H9 (cell line): ENCODE measurements around the gene NR1D1. TPM values are rescaled to one million over a fixed set of nuclear protein-coding genes. Genes with fewer than 3 reads are reported as not detected.

ENCODE experiments used
- DNase-seq: peaks from one replicate; pipeline ENCODE4 v3.0.0-alpha.2; 2017
- H2AFZ ChIP-seq: one replicate; pipeline ENCODE4 v1.6.1; 2013; ENCODE audit warnings: mild to moderate bottlenecking, low read length, control low read depth, moderate library complexity
- H2AK5ac ChIP-seq: 2 replicates; pipeline ENCODE4 v1.6.1; 2013; ENCODE audit warnings: low read length, control low read depth, mixed read lengths; ENCODE audit not compliant: insufficient read length
- H2BK120ac ChIP-seq: one replicate; pipeline ENCODE4 v1.6.1; 2013; ENCODE audit warnings: low read depth, mild to moderate bottlenecking, low read length, control low read depth, inconsistent platforms; ENCODE audit not compliant: poor library complexity, severe bottlenecking
- H2BK12ac ChIP-seq: 2 replicates; pipeline ENCODE4 v1.6.1; 2013; ENCODE audit warnings: low read length, control low read depth, mixed read lengths, low read depth; ENCODE audit not compliant: insufficient read length
- H2BK15ac ChIP-seq: 2 replicates; pipeline ENCODE4 v1.6.1; 2013; ENCODE audit warnings: low read depth, low read length, control low read depth
- H2BK20ac ChIP-seq: one replicate; pipeline ENCODE4 v1.6.1; 2013; ENCODE audit warnings: low read depth, mild to moderate bottlenecking, low read length, control low read depth, inconsistent platforms; ENCODE audit not compliant: poor library complexity, severe bottlenecking
- H2BK5ac ChIP-seq: 2 replicates; pipeline ENCODE4 v1.6.1; 2013; ENCODE audit warnings: low read length, control low read depth, mixed read lengths; ENCODE audit not compliant: insufficient read length
- H3K14ac ChIP-seq: 2 replicates; pipeline ENCODE4 v1.6.1; 2013; ENCODE audit warnings: low read length, control low read depth; ENCODE audit not compliant: insufficient read depth
- H3K18ac ChIP-seq: 2 replicates; pipeline ENCODE4 v1.6.1; 2013; ENCODE audit warnings: low read depth, mild to moderate bottlenecking, mixed read lengths, low read length, control low read depth; ENCODE audit not compliant: insufficient read length
- H3K23ac ChIP-seq: 2 replicates; pipeline ENCODE4 v1.6.1; 2013; ENCODE audit warnings: low read length, control low read depth, mixed read lengths, low read depth; ENCODE audit not compliant: insufficient read length
- H3K23me2 ChIP-seq: 2 replicates; pipeline ENCODE4 v1.6.1; 2013; ENCODE audit warnings: low read depth, mild to moderate bottlenecking, mixed read lengths, low read length, control low read depth; ENCODE audit not compliant: insufficient read length, poor library complexity, severe bottlenecking
- H3K27ac ChIP-seq: 2 replicates; pipeline ENCODE4 v1.5.1; 2013; ENCODE audit warnings: low read length, control low read depth, mixed read lengths, low read depth; ENCODE audit not compliant: insufficient read length
- H3K27me3 ChIP-seq: 2 replicates; pipeline ENCODE4 v1.6.1; 2013; ENCODE audit warnings: low read length, control low read depth, inconsistent platforms; ENCODE audit not compliant: insufficient read depth
- H3K4ac ChIP-seq: 2 replicates; pipeline ENCODE4 v1.6.1; 2013; ENCODE audit warnings: low read depth, mild to moderate bottlenecking, control low read depth, inconsistent platforms, low read length, moderate library complexity
- H3K4me1 ChIP-seq: 2 replicates; pipeline ENCODE4 v1.6.1; 2013; ENCODE audit warnings: low read length, control low read depth, inconsistent platforms; ENCODE audit not compliant: insufficient read depth
- H3K4me2 ChIP-seq: 2 replicates; pipeline ENCODE4 v1.6.1; 2013; ENCODE audit warnings: low read length, control low read depth, mixed read lengths; ENCODE audit not compliant: insufficient read length, insufficient read depth
- H3K56ac ChIP-seq: 2 replicates; pipeline ENCODE4 v1.6.1; 2013; ENCODE audit warnings: low read depth, mild to moderate bottlenecking, mixed read lengths, low read length, control low read depth; ENCODE audit not compliant: insufficient read length
- H3K79me1 ChIP-seq: 2 replicates; pipeline ENCODE4 v1.6.1; 2013; ENCODE audit warnings: low read depth, mild to moderate bottlenecking, moderate library complexity, low read length, control low read depth, inconsistent platforms; ENCODE audit not compliant: insufficient read depth, poor library complexity, severe bottlenecking
- H3K79me2 ChIP-seq: 2 replicates; pipeline ENCODE4 v1.6.1; 2013; ENCODE audit warnings: low read length, control low read depth, inconsistent platforms; ENCODE audit not compliant: insufficient read depth
- H3K9ac ChIP-seq: 2 replicates; pipeline ENCODE4 v1.6.1; 2013; ENCODE audit warnings: low read length, control low read depth, mixed read lengths; ENCODE audit not compliant: insufficient read length; ENCODE audit errors: extremely low read depth
- H3K9me3 ChIP-seq: one replicate; pipeline ENCODE4 v1.6.1; 2013; ENCODE audit warnings: low read depth, low read length, inconsistent platforms; ENCODE audit not compliant: control insufficient read depth
- H3T11ph ChIP-seq: one replicate; pipeline ENCODE4 v1.6.1; 2013; ENCODE audit warnings: mild to moderate bottlenecking, low read length, control low read depth, inconsistent platforms
- H4K20me1 ChIP-seq: one replicate; pipeline ENCODE4 v1.6.1; 2013; ENCODE audit not compliant: control insufficient read depth, insufficient read length, insufficient read depth
- H4K5ac ChIP-seq: 2 replicates; pipeline ENCODE4 v1.6.1; 2013; ENCODE audit warnings: low read depth, mild to moderate bottlenecking, mixed read lengths, low read length, control low read depth; ENCODE audit not compliant: insufficient read length
- H4K8ac ChIP-seq: replicated peaks from 2 replicates; pipeline ENCODE4 v1.6.1; 2013; ENCODE audit warnings: low read length, control low read depth, mixed read lengths, low read depth; ENCODE audit not compliant: insufficient read length
- H4K91ac ChIP-seq: 2 replicates; pipeline ENCODE4 v1.6.1; 2013; ENCODE audit warnings: low read depth, mild to moderate bottlenecking, moderate library complexity, mixed read lengths, low read length, control low read depth; ENCODE audit not compliant: insufficient read length
- H3K27ac Mint-ChIP-seq, 3 experiments: 2 replicates in 2 of 3; 3 replicates in 1 of 3; pipeline ENCODE4 v1.8.0; 2020 to 2021; ENCODE audit warnings: mixed read lengths in 3 of 3, mild to moderate bottlenecking in 1 of 3, moderate library complexity in 1 of 3
- H3K27me3 Mint-ChIP-seq: 2 replicates; pipeline ENCODE4 v1.8.0; 2021; ENCODE audit warnings: low read depth, mild to moderate bottlenecking, moderate library complexity, mixed read lengths
- H3K36me3 Mint-ChIP-seq, 3 experiments: 2 replicates in 2 of 3; 3 replicates in 1 of 3; pipeline ENCODE4 v1.8.0; 2020 to 2021; ENCODE audit warnings: low read depth in 3 of 3, mixed read lengths in 3 of 3; ENCODE audit not compliant: insufficient read depth in 1 of 3
- H3K4me1 Mint-ChIP-seq, 2 experiments: 2 replicates each; pipeline ENCODE4 v1.8.0; 2020; ENCODE audit warnings: mixed read lengths in 2 of 2
- H3K4me3 Mint-ChIP-seq, 2 experiments: 2 replicates in 1 of 2; 3 replicates in 1 of 2; pipeline ENCODE4 v1.8.0; 2020 to 2021; ENCODE audit warnings: mild to moderate bottlenecking in 2 of 2, mixed read lengths in 2 of 2, moderate library complexity in 1 of 2
- H3K9me3 Mint-ChIP-seq, 2 experiments: 2 replicates in 1 of 2; 3 replicates in 1 of 2; pipeline ENCODE4 v1.8.0; 2020; ENCODE audit warnings: mild to moderate bottlenecking in 2 of 2, mixed read lengths in 2 of 2, moderate library complexity in 1 of 2
- WGBS: extraction: QIAGEN DNeasy Blood & Tissue Kit; methylation state at CpG from one replicate; pipeline ENCODE4 v1.1.7; 2013; ENCODE audit warnings: missing lambda C conversion rate, low lambda C conversion rate, mixed read lengths; ENCODE audit not compliant: insufficient read length; ENCODE audit errors: extremely low coverage; 5-methylcytosine and 5-hydroxymethylcytosine counted together
- total RNA-seq: library from RNA; stranded (reverse); gene quantifications from 2 replicates; pipeline ENCODE4 v1.2.1, GENCODE V29; 2021
- TF ChIP-seq, protein P1 (sequence below): fragments of 200-600 bp; sonication (generic); conservative IDR thresholded peaks from 3 replicates; pipeline ENCODE4 v1.8.0; 2021; ENCODE audit warnings: antibody characterized with exemption, mild to moderate bottlenecking

Gene NR1D1
- total RNA-seq, 1 experiment from 2014 or later = 8.6 TPM

- H3K4me3 Mint-ChIP-seq = peak overlapping the region; percentile 77 to 91
- H3K27me3 Mint-ChIP-seq = peaks cover 37% of the 10 kb centered on the region
- H3K9me3 ChIP-seq = no peaks in the 10 kb centered on the region
- no peak overlapping the region for H3K9ac ChIP-seq
- no peak overlapping the region for H3K23ac ChIP-seq
- no peaks in the 10 kb centered on the region for H3K79me1 ChIP-seq
- no peak overlapping the region for H2BK5ac ChIP-seq
- H3K36me3 Mint-ChIP-seq = no peaks in the 10 kb centered on the region; a peak in 1 of 7 replicates
- H2BK12ac ChIP-seq = no peak overlapping the region
- no peaks in the 10 kb centered on the region; a peak in 1 of 5 replicates for H3K9me3 Mint-ChIP-seq
- H3T11ph ChIP-seq = no peak overlapping the region
- H3K27ac ChIP-seq = no peak overlapping the region
- H2AK5ac ChIP-seq = no peak overlapping the region
- H3K27me3 ChIP-seq = peaks cover 2% of the 10 kb centered on the region; the same call in 1 of the 2 replicates
- no peaks in the 10 kb centered on the region for H3K79me2 ChIP-seq
- peak; percentile 83 for DNase-seq
- peak overlapping the region in 2 of 3 experiments; percentile 82 to 85; a peak in 3 of 7 replicates for H3K27ac Mint-ChIP-seq
- H3K4me1 Mint-ChIP-seq = peaks cover 50 to 79% of the 10 kb centered on the region in 2 experiments
- no peak overlapping the region for H3K56ac ChIP-seq
- H4K20me1 ChIP-seq = peaks cover 1% of the 10 kb centered on the region
- no peak overlapping the region for H2BK20ac ChIP-seq
- H3K23me2 ChIP-seq = peaks cover 9% of the 10 kb centered on the region
- H3K4me2 ChIP-seq = peak overlapping the region; percentile 69
- H2BK120ac ChIP-seq = no peak overlapping the region
- peak overlapping the region; percentile 91; the same call in 1 of the 2 replicates for H3K14ac ChIP-seq
- peak overlapping the region; percentile 76 for H3K18ac ChIP-seq
- H4K91ac ChIP-seq = no peak overlapping the region
- no peak overlapping the region for H3K4ac ChIP-seq
- TF ChIP-seq, protein P1, sequence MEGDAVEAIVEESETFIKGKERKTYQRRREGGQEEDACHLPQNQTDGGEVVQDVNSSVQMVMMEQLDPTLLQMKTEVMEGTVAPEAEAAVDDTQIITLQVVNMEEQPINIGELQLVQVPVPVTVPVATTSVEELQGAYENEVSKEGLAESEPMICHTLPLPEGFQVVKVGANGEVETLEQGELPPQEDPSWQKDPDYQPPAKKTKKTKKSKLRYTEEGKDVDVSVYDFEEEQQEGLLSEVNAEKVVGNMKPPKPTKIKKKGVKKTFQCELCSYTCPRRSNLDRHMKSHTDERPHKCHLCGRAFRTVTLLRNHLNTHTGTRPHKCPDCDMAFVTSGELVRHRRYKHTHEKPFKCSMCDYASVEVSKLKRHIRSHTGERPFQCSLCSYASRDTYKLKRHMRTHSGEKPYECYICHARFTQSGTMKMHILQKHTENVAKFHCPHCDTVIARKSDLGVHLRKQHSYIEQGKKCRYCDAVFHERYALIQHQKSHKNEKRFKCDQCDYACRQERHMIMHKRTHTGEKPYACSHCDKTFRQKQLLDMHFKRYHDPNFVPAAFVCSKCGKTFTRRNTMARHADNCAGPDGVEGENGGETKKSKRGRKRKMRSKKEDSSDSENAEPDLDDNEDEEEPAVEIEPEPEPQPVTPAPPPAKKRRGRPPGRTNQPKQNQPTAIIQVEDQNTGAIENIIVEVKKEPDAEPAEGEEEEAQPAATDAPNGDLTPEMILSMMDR = no peak
- H3K4me1 ChIP-seq = peaks cover 14% of the 10 kb centered on the region
- no peak overlapping the region for H2AFZ ChIP-seq
- no peak overlapping the region for H2BK15ac ChIP-seq
- no peak overlapping the region for H4K5ac ChIP-seq
- WGBS = no CpG with 5 or more reads among the region's 42 CpGs
- no peak overlapping the region for H4K8ac ChIP-seq
These were observed 37.1 kb downstream of the NR1D1 start for GRCh38 chr17:40063187-40063771.
